ENCODE data around the gene IFNL4.

DNA sequence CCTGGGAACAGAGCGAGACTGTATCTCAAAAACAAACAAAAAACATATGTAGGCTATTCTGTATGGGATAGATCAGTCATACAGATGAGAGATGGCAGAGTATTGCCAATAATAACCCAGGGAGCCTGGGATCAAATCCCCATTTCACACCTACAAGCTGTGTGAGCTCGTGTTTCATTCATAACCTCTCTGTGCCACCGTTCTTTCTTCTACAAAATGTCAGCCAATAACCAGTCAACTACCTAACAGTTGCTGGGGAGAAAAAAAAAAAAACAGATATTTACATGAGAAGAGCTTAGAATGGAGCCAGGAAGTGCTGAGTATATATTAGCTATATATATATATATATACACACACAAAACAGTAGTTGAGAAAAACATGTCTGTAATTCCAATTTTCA lies 13.0 kb upstream of the IFNL4 start:
- TF ChIP-seq ZNF274 (IDR thresholded peaks at IDR 0.05; ENCODE audit: low read depth, low read length) = no peak
- no peak for TF ChIP-seq YY1 (IDR thresholded peaks at IDR 0.05; ENCODE audit: insufficient read depth, insufficient read length)
